HAP-1 (cell line): ENCODE data around the gene CAMK2D.
"Not testable (repeated sequence)": the region's sequence is repeated elsewhere in the genome, so short reads cannot be mapped to it uniquely, and the experiment has no call there.

ENCODE experiments used
- DNase-seq, 2 experiments: peaks; one replicate each; pipeline ENCODE4 v3.0.0-alpha.2; 2016 to 2020; ENCODE audit warnings: low spot score in 2 of 2
- H3K27me3 ChIP-seq: fragments of 250-450 bp; sonication (Bioruptor Pico); 2 replicates; pipeline ENCODE4 v1.5.1; 2020; ENCODE audit warnings: low read depth, mild to moderate bottlenecking, moderate library complexity
- H3K36me3 ChIP-seq: fragments of 250-450 bp; sonication (Bioruptor Pico); replicated peaks from 2 replicates; pipeline ENCODE4 v1.5.1; 2020; ENCODE audit warnings: mild to moderate bottlenecking
- H3K4me1 ChIP-seq: fragments of 250-450 bp; sonication (Bioruptor Pico); 2 replicates; pipeline ENCODE4 v1.5.1; 2020; ENCODE audit warnings: mild to moderate bottlenecking
- H3K4me3 ChIP-seq: fragments of 250-450 bp; sonication (Bioruptor Pico); 2 replicates; pipeline ENCODE4 v1.5.1; 2020; ENCODE audit warnings: mild to moderate bottlenecking, moderate library complexity
- H3K9me3 ChIP-seq: fragments of 250-450 bp; sonication (Bioruptor Pico); 2 replicates; pipeline ENCODE4 v1.5.1; 2020; ENCODE audit warnings: mild to moderate bottlenecking, moderate library complexity
- in situ Hi-C: fragments of 300-500 bp; cut with MboI; formaldehyde crosslinking; loops from 3 replicates; pipeline ENCODE4 v1.14.3; 2020; ENCODE audit warnings: low sequenced_read_pairs, inconsistent platforms, mixed read lengths

Gene CAMK2D

DNA sequence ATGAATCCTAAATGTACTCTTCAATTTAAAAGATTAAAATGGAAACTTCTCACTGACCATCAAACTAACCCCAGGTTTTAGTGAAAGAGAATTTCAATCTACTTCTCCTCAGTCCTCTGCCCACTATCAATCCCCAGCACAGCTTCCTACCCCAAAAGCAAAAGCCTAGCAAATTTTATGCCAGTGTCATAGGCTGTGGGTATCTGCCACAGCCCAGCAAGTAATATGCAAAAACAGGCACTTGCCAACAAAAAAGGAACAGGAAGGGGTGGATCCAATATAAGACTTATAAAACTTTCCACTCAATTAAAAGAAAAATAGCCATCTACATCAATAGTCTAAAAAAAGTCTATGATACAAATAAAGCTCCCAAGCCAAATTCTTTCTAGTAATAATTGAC, 22.3 kb downstream of the CAMK2D start:
- Histone ChIP-seq H3K27me3 (no peaks in the 10 kb centered on the region), H3K36me3 (no peaks in the 10 kb centered on the region), H3K4me1 (peaks cover 22% of the 10 kb centered on the region), H3K9me3 (no peaks in the 10 kb centered on the region), H3K4me3 (no peak overlapping the region)
- in situ Hi-C loops: no loop called here
- DNase-seq: no peak

DNA sequence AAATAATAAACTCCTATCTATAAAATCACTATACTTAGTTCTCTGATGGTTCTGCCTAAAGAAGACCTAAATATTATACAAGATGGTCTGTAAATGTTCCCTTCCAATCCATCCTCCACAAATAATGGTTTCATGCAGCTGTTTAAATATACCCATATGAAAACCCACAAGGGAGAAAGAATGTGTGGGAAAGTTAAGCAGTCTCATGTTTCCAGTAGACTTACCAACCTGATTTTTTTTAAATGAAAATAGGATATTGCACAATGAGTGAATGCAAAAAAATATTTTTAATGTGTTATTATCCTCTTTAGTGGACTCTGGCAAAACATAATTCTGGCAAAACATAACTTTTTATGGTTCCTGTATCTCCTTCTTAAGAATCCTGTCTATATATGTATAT, 23.3 kb downstream of the CAMK2D start:
- Histone ChIP-seq H3K4me1 (peaks cover 22% of the 10 kb centered on the region), H3K36me3 (no peaks in the 10 kb centered on the region; the same call in 1 of the 2 replicates), H3K4me3 (no peak overlapping the region), H3K27me3 (no peaks in the 10 kb centered on the region), H3K9me3 (no peaks in the 10 kb centered on the region)
- in situ Hi-C loops: no loop called here
- DNase-seq: no peak

DNA sequence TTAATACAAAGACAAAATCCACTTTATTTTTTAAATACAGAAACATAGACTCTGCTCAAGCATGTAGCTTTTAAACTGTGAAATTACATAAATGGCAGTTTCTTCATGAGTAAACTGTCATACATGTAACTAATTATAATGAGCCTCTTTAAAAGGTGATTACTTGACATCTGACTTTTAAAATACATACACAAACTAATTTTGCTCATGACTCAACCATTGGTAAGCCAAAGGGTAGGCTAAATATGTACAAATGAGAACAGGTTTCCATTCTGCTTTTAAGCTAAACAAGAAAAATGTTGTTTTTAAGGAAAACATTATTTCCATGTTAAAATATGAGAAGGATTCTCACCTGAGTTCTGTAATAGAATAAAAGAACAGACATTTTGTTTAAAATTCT, 27.9 kb downstream of the CAMK2D start:
- no peaks in the 10 kb centered on the region for H3K9me3 ChIP-seq
- in situ Hi-C loops: no loop called here
- H3K27me3 ChIP-seq: no peaks in the 10 kb centered on the region
- H3K4me1 ChIP-seq: peaks cover 6% of the 10 kb centered on the region
- no peak for DNase-seq
- H3K36me3 ChIP-seq: no peaks in the 10 kb centered on the region; the same call in 1 of the 2 replicates
- no peak overlapping the region for H3K4me3 ChIP-seq

DNA sequence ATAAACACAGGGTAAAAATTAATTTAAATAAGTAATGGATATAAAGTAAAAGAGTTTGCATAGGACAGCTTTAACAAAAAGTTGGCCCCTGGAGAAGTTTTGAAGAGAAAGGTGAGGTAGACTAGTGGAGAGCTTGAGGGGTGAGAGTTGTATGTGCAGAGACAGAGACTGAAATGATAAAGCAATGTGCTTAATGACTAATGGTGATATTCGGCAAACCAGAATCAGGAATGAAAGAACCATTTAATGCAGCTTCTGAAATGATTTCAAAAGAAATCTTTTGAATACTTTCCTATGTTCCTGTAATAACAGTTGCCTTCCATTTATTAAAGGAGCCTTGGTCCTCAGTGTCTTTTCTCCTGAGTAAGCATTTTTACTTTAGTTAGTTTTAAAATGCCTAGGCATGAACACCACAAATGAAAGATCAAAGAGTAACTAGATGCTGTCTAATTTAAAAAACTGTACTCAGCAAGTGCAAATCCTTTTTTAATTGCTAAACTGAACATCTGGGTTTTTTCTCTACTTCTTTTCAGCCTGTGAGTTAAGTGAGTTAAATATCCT, 28.5 kb downstream of the CAMK2D start:
- in situ Hi-C loops: no loop called here
- H3K4me1 ChIP-seq: no peaks in the 10 kb centered on the region; the same call in 1 of the 2 replicates
- no peak for DNase-seq
- H3K4me3 ChIP-seq: no peak overlapping the region
- no peaks in the 10 kb centered on the region; the same call in 1 of the 2 replicates for H3K36me3 ChIP-seq
- no peaks in the 10 kb centered on the region for H3K27me3 ChIP-seq
- H3K9me3 ChIP-seq: no peaks in the 10 kb centered on the region

DNA sequence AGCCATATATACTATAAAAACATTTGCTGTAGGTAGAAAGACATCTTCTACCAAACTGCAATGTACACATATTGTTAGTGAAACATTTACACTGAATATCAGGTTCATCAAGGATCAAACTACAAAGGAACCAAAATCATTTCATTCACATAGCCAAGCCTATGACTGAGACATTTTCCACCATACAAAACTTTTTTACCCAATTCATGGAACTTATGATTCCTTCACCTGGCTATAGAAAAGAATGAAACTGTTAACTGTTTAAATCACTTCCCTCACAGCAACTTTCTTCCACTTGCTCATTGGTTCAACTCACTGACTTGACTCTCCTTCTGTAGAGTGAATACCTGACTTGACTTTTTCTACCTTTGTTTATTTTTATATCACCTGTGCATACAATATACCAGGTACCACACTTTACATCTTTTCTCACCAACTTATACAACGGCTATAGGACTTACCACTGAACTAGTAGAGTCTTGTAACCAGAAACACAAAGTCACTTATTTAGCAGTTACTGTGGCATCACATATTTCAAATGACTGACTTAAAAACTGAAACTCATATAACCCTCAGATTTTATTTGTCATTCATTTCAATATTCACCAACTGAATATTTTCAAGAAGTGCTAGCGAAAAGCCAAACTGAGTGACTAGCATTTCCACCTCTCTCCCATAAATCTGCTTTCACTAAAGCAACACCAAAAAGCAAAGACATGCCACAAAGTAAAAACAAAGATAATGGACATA, 30.9 kb downstream of the CAMK2D start:
- Histone ChIP-seq H3K27me3 (no peaks in the 10 kb centered on the region), H3K36me3 (no peaks in the 10 kb centered on the region; the same call in 1 of the 2 replicates), H3K9me3 (no peaks in the 10 kb centered on the region), H3K4me3 (no peak overlapping the region), H3K4me1 (peaks cover 10% of the 10 kb centered on the region)
- in situ Hi-C loops: no loop called here
- DNase-seq: no peak

DNA sequence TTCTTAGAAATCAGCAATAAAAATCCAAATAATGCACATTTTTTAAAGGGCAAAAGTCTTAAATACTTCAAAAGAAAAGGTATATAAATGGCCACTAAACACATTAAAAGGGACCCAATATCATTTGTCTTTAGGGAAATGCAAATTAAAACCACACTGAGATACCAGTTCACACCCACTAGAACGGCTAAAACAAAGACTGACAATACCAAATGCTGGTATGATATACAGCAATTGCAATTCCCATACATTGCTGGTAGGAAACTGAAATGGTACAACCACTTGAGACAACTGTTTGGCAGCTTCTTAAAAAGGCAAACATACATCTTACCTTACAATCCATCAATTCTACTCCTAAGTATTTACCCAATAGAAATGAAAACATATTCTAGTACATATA, 33.7 kb downstream of the CAMK2D start:
- H3K4me1 ChIP-seq: peaks cover 14% of the 10 kb centered on the region
- H3K4me3 ChIP-seq: no peak overlapping the region
- in situ Hi-C loops: no loop called here

DNA sequence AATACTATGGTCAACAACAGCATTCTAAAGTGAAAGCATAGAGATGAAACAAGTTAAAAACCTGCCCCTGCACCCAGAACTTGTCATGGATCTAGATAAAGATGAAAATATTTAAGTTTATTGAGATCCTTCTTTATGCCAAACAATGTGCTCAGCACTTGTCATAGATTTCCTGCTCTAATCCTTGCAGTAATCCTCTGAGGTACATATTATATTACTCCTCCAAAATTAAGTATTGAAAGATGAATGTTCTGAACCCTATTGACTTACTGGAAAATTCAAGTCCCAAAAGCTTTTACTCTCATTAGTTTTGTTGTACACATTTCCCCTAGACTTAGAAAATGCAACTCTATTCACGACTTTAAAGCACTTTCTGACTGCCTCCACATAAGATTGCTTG, 35.6 kb downstream of the CAMK2D start:
- in situ Hi-C loops: no loop called here
- peak in 1 of 2 experiments; percentile 73 for DNase-seq
- H3K36me3 ChIP-seq: no peaks in the 10 kb centered on the region
- no peaks in the 10 kb centered on the region for H3K9me3 ChIP-seq
- H3K4me3 ChIP-seq: no peak overlapping the region
- H3K27me3 ChIP-seq: no peaks in the 10 kb centered on the region
- peaks cover 27% of the 10 kb centered on the region for H3K4me1 ChIP-seq

More for the DNA sequence above, 33.7 kb downstream of the CAMK2D start:
- H3K36me3 ChIP-seq: no peaks in the 10 kb centered on the region
- H3K9me3 ChIP-seq: no peaks in the 10 kb centered on the region
- no peak for DNase-seq
- H3K27me3 ChIP-seq: no peaks in the 10 kb centered on the region

DNA sequence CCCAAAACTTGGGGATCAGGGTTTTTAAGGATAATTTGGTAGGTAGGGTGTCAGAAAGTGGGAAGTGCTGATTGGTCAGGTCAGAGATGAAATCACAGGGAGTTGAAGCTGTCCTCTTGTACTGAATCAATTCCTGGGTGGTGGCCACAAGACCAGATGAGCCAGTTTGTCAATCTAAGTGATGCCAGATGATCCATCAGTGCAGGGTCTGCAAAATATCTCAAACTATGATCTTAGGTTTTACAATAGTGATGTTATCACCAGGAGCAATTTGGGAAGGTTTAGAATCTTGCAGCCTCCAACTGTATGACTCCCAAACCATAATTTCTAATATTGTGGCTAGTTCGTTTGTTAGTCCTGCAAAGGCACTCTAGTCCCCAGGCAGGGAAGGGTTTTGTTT, 43.3 kb downstream of the CAMK2D start:
- Histone ChIP-seq H3K4me3 (no peak overlapping the region), H3K27me3 (no peaks in the 10 kb centered on the region), H3K9me3 (no peaks in the 10 kb centered on the region), H3K36me3 (no peaks in the 10 kb centered on the region), H3K4me1 (peaks cover 13% of the 10 kb centered on the region)
- in situ Hi-C loops: no loop called here
- no peak for DNase-seq

DNA sequence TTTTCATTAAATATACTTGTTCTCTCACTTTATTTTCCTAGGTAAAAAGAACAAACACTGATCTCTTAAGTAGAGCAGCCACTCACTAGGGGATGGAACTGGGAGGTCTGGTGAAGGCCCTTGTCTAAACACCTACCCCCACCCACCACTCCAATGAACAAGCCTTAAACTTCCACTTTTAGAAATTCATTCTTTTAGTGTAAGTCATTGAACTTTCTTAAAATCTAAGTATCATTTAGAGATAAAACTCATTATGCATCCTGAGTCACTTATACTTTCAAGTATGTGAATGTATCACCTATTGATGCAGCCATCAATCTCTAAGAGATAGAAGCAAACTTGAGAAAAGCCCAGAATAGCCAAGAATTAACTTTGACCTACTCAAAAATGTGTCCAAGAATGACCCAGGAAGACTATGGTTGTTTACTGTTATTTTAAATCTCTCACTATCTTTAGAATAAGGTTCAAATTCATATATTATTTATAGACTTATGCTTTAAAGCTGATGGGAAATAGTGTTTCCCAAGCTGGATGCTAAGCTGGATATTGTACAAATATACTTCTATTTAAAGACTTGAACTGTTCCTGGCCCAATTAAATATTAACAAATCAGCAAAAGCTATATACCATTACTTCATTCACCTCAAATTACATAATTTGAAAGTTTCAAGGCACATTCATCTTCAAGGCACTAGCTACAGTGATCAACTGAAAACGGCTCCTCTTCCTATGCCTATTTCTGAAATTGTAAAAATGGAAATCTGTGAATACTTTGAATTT, 49.5 kb downstream of the CAMK2D start:
- in situ Hi-C loops: no loop called here
- Histone ChIP-seq H3K27me3 (no peaks in the 10 kb centered on the region), H3K4me1 (no peaks in the 10 kb centered on the region), H3K36me3 (no peaks in the 10 kb centered on the region), H3K4me3 (no peak overlapping the region), H3K9me3 (no peaks in the 10 kb centered on the region)
- DNase-seq: no peak

DNA sequence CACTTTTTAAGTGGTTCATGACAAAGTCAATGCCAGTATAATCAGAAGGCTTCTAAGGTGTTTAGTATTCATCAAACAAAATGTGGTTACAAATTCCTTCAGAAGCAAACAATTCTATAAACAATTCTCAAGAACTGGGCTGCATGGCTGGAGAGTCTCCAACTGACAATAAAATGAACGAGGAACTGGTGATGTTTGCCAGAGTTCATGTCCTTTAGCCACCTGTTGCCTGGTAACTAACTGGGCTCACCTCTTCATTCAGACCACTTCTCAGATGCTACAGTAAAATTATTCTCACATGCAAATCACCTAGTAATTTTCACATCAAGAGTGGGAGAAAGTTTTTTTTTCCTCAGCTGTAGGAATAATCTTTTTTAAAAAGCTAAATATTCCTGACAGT, 53.3 kb downstream of the CAMK2D start:
- no peaks in the 10 kb centered on the region for H3K36me3 ChIP-seq
- no peaks in the 10 kb centered on the region for H3K27me3 ChIP-seq
- H3K4me1 ChIP-seq: no peaks in the 10 kb centered on the region
- in situ Hi-C loops: no loop called here
- H3K4me3 ChIP-seq: no peak overlapping the region
- no peak for DNase-seq
- no peaks in the 10 kb centered on the region for H3K9me3 ChIP-seq

DNA sequence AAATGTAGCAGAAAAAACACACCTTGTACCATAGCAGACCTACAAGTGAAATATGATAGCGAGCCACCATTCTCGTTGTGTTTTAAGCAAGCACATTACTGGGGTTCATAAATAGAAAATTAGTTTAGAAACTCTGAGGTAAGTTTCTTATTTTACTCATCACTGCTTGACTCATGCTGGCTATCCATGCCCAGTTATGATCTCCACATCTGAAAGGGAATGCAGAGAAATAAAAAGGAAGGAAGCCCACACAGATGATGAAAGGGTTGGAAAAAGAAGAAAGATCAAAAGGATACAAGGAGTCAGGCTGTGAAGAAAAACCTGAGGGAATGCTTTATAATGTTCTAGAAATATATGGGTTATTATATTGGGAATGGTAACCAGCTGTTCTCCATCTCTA, 54.5 kb downstream of the CAMK2D start:
- Histone ChIP-seq H3K27me3 (no peaks in the 10 kb centered on the region), H3K4me1 (no peaks in the 10 kb centered on the region), H3K36me3 (no peaks in the 10 kb centered on the region), H3K4me3 (no peak overlapping the region), H3K9me3 (no peaks in the 10 kb centered on the region)
- in situ Hi-C loops: no loop called here
- no peak for DNase-seq

DNA sequence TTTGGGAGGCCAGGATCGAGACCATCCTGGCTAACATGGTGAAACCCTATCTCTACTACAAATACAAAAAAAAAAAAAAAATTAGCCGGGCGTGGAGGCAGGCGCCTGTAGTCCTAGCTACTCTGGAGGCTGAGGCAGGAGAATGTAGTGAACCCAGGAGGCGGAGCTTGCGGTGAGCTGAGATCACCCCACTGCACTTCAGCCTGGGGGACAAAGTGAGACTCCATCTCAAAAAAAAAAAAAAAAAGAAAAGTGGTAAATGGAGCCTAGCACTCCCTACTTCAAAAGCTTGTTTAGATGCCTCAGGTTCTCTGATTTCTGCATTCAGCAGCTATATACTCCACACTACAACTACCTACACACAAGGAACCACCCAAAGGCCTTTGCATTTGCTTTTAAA, 56.4 kb downstream of the CAMK2D start:
- H3K9me3 ChIP-seq, H3K36me3 ChIP-seq, H3K4me3 ChIP-seq, DNase-seq, in situ Hi-C loops, H3K27me3 ChIP-seq: not testable (repeated sequence)
- peaks cover 13% of the 10 kb centered on the region for H3K4me1 ChIP-seq

DNA sequence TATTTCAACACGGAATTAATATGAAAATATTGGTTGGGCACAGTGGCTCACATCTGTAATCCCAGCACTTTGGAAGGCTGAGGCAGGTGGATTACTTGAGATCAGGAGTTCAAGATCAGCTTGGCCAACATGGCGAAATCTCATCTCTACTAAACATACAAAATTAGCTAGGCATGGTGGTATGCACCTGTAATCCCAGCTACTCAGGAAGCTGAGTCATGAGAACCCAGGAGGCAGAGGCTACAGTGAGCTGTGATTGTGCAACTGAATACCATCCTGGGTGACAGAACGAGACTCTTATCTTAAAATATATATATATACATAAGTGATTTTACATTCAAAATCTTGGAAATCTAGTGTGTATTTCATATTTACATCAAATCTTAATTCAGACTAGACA, 58.9 kb downstream of the CAMK2D start:
- DNase-seq, in situ Hi-C loops, H3K9me3 ChIP-seq, H3K36me3 ChIP-seq, H3K4me3 ChIP-seq, H3K27me3 ChIP-seq: not testable (repeated sequence)
- H3K4me1 ChIP-seq: peaks cover 14% of the 10 kb centered on the region

DNA sequence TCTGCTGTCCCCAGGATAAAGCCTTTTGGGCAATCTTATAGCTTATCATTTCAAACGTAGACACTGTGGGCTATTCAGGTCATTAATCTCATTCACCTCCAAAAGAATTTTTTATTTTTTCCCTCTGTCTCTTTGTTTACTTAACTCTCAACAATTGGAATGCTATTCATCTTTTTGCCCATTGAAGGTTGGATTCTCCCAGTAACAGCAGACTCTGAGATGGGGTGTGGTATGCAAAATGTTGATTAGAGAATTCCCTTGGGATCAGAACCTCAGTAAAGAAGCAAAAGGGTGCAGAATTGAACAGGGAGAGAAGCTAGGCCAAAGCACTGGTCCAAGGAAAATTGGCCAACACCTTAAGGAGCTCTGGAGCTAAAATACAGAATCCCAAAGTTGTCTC, 60.4 kb downstream of the CAMK2D start:
- H3K4me3 ChIP-seq: no peak overlapping the region
- peak; percentile 16 to 74 for DNase-seq
- H3K27me3 ChIP-seq: no peaks in the 10 kb centered on the region
- H3K9me3 ChIP-seq: no peaks in the 10 kb centered on the region
- no peaks in the 10 kb centered on the region for H3K36me3 ChIP-seq
- peaks cover 21% of the 10 kb centered on the region for H3K4me1 ChIP-seq
- in situ Hi-C loops: no loop called here
